NCI-H2227 treated with DMSO at 0.1 percent for 48 hours (cell line): ENCODE results near the gene SHISAL1.
"Not testable (repeated sequence)": the region's sequence is repeated elsewhere in the genome, so short reads cannot be mapped to it uniquely, and the experiment has no call there.

Source experiments
- DNase-seq: peaks from one replicate; lab custom pipeline; 2025; lab: John Stamatoyannopoulos, UW

The SHISAL1 gene

DNA sequence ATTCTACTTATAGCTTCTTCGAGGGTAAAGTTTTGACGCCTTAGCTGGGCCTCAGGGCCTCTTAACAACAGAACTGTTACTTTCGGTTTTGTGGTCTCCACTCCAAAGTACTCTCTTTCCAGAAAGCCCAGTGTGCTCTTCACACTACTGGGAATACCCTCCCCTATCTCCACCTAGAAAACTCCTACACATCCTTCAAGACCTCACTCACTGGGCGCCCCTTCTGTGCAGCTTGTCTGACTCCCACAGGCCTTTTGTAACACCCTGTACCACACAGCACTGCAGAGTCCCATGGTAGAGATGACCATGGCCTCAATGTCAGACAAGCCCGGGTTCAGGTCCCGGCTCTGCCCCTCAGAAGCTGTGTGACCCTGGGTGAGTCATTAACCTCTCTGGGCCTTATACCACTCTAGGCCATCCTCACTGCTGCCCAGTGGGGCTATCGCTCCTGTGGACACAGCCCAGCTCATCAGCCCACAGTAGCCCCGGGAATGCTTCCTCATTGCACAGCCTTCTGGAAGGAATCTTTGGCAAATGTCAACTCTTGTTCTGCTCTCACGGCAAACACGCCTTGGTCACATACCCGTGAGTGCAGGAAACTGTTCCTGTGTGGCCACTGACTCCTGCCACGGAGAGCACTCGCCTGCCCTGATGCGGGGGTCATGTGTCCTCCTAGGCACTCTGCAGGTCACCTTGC lies 51.4 kb downstream of the SHISAL1 start:
- no peak for DNase-seq

DNA sequence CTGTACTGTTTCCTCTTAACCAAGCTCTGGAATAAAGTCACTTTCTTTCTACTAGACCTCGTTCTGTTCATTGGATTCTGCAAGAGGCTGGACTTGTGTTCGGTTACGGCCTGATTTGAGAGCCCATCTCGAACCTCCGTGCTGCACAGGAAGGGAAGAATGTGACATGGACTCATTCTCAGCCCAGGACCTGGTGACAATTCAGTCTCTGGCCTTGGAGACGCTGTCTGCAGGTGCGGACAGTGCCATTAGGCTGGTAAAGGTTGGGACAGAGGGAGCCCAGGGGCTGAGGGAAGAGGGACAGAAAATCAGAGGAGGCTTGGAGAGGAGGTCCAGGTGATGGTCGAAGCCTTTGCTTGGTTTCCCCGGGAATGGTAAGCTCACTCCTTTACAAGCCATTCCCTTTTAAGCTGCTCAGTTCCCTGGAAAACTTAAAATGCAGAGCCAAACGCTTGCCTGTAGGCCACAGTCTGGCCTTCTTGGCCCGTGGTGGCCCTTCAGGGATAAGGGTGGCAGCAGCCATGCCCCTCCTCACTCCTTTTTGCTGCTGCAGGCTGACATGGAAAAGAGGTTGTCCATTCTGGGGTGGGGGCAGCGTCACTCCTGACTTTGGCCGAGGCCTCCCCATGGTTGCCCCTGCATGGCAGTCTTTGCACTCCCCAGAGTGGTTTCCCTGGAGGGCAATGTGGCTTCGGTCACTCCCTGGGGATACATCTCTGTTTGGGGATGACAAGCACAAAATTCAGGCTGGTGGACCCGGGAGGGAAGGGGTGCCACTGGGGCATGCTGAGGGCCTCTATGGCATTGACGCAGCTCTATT lies 52.3 kb downstream of the SHISAL1 start:
- no peak for DNase-seq

DNA sequence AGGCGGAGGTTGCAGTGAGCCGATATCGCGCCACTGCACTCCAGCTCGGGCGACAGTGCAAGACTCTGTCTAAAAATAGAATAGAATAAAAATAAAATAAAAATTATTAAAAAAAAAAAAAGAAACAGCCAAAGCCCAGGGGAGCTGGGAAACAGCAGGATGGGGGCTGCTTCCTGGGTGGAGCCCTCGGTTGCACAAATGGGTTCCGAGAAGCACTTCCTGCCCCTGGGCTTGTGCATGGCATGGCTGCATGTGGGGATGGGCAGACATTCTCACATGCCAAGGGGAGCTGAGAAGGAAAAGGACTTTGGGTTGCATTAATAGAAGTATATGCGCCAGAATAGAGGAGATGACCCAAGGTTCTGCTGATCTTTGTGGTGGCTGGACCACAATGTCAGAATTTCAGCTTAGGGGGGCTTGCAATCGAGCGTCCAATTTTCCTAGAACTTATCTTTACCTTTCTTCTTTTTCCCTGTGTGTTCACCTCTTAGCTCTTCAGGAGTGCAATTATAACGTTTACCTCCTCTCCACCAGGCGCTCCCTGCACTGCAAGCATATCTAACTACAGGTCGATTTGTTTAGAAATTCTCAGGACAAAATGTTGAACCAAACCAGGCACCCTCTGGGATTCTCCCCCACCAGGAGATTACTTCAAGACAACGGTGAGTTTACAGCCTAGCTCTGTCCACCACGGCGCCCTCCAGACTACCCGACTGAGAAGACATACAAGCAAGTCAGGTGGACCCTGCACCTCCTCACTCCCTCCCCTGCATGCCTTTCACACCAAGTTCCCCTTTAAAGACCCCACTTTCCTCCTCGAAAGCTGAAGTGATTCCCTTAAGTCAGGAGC lies 53.2 kb downstream of the SHISAL1 start:
- no peak for DNase-seq

DNA sequence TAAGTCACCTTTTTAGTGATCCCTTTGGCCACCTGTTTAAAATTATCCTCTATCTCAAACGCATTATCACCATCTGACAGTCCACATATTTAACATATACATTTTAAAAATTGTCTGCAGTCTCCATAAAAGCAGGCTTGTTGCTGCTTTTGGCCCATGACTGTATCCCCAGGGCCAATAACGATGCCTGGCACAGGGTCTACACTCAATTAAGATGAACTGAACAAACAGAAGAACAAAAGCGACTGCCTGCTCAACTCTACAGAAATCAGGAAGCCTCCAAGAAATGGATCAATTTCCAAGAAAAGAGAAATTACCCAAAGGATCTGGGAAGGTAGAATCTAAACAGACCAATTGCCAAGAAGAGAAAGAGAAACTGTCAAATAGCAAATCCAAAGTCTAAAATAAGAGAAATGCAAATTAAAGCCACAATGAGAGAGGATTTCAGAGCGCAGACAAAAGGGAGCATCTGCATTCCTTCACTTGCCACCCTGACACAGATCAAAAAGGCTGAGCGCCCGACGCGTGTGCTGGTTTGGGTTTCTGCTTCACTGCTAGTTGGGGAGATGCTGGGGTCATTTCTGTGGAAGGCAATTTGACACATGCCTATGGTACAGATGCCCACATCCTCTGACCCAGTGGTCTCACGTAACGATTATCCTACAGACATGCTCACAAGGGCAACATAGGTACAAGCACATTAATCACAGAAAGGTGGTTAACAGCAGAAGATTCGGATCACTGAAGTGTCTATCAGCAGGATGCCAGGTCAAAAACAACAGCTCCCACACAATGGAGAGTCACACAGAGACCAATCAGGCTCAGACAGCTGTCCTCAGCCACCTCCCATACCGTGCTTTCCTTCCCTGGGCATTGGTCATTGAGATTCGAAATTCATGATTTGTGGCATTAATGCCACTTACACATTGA lies 55.9 kb downstream of the SHISAL1 start:
- no peak for DNase-seq

DNA sequence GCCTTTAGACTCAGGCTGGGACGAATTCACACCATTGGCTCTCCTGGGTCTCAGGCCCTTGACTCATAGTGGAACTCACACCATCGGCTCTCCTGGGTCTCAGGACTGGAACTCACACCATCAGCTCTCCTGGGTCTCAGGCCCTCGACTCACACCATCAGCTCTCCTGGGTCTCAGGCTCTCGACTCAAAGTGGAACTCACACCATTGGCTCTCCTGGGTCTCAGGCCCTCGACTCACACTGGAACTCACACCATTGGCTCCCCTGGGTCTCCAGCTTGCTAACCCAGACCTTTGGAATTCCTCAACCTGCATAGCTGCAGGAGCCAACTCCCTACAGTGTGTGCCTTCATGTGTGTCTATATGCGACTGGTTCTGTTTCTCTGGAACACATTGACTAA lies 56.7 kb downstream of the SHISAL1 start:
- no peak for DNase-seq

DNA sequence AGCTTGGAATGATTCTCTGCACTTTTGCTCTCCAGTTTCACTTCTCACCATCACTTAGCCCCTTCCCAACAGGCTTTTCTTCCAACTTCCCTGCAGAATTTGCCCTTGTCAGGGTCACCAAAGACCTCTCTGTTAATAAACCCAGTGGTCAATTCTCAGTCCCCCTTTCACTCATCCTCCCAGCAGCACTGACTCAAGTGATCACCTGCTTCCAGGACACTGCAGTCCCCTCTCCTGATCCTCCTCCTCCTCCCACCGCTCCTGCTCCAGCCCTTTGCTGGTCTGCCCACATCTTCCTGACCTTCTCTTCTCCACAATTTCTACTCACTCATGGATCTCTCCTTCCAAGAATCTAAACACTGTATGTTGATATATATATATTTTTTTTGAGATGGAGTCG lies 57.9 kb downstream of the SHISAL1 start:
- no peak for DNase-seq

DNA sequence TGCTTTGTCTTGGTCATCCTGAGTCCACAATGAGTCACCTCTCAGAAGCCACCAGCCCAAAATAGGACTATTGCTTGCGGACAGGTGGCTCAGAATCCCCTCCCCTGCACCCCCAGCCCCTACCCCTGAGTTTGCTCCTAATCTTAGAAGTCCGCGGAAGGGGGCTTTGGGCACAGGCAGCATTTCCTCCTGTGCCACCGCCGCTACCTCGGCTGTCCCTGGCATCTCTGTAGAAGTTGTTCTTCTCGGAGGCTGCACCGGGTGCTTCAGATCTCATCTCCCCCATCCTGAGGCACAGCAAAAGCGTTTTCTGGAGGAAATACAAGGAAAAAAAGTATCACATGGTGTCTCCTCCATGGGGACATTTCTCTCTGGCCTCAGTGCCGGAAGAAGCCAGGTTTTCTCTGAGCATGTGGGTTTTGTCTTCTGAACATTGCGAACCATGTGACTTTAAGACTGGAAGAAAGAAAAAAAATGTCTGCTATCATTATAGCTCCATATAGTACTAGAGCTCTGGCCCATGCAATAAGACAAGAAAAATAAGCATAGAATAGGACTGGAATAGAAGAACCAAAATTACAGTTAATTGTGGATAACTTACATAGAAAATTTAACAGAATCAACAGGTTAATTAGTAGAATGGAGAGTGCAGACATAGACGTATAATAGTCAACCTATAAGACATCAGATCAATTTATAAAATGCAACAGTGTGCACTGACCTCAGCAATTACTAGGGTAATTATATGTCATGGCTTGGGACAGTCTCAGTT lies 63.2 kb downstream of the SHISAL1 start:
- no peak for DNase-seq

DNA sequence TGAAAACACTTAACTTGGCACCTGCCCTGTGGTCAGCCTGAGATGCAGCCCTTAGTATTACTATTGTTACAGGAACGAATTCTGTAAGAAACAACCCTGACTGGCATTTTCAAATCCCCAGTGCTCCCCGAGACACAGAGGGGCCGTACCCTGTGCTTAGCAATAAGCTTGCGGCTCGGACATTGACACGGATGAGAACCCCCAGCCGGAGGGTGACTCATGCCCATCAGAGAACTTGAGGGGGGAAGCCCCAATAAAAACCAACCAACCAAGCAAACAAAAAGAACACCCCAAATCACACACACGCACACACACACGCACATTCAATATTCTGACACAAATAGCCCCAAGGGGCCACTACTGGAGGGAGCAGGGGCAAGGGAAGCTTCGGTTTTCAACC lies 63.8 kb downstream of the SHISAL1 start:
- no peak for DNase-seq

DNA sequence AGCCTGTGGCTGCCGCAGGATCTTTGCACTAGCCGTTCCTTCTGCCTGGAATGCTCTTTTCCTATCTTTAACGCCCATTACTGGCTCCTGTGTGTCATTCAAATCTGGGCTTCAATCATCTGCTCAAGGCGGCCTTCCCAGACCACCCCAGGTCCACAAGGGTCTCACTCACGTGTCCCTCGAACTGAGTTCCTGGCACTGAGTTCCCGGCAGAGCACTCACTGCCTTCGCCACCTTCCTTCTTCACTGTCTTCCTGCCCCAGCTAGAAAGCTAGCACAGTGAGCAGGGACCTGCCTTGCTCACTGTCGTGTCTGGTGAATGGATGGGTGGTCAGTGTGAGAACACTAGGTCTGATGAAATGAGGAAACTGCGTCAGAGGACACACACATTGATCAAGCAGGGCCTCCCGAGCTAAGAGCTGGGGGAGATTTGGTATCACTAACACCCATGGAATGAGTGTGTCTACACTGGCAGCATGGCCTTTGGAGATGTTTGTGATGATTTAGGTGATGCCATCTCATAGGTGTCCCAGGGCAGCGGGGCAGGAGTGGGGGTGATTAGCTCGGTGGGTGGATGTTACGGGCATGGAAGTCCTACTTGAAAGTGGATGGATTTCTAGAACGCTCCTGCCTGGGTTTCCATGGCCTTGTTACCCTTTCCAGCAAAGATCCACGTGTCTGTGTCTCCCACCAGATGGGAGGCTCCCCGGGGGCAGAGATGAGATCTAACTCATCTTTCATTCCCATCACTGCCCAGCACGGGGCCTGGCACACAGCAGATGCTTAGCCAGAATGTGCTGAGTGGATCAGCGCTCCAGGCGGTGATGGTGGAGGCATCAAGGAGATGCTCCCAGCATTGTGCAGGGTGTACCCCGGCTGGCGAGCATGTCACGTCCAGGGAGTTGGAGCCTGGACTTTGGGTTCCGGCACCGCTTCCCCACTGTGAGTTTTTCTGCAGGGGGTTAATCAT lies 64.5 kb downstream of the SHISAL1 start:
- DNase-seq, result no peak

DNA sequence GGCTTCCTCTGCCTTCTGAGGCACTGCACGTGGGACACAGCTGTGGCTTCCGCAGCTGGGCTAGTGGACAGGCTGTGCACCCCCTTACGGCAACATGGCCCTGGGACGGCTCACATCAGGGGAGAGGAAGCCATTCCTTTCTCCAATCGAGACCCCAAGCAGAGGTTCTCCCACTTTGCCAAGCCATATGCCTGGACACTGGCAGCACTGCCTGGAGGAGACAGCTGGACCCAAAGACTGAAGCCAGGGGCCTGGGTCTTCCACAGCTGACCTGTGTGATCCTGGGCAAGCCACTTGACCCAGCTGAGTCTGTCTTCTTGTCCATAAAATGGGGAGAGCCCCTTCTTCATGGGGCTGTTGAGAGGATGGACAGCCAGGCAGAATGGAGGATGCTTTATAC lies 65.4 kb downstream of the SHISAL1 start:
- DNase-seq, result no peak

DNA sequence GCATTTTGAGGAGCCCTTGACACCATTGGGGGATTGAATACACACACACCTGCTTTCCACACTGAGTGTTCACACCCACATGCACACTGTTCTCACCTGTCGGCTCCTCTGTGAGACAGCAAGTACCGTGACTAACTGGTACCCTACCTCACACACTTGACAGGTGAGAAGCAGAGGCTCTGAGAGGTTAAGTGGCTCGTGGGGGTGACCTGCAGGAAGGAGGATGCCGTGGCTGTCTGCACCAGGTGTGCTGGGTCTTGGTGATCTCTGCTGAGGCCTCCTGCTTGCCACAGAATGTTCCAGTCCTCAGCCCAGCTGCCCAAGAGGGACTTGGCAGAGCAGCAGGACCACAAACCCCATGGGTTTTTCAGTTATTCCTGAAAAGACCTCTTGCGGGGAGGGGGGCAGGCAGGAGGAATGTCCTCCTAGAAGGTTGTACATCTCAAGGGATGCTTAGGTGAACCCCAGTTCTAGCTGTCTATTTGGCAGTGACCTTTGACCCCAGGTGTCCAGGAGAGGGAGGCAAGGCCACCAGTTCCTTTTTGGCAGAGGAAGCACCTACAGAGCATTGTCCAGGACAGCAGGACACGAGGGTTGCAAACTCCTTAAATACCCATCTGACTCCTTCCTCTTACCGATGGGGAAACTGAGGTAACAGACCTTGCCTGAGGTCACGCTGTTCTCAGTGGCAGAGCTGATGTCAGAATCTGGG lies 66.0 kb downstream of the SHISAL1 start:
- no peak for DNase-seq

DNA sequence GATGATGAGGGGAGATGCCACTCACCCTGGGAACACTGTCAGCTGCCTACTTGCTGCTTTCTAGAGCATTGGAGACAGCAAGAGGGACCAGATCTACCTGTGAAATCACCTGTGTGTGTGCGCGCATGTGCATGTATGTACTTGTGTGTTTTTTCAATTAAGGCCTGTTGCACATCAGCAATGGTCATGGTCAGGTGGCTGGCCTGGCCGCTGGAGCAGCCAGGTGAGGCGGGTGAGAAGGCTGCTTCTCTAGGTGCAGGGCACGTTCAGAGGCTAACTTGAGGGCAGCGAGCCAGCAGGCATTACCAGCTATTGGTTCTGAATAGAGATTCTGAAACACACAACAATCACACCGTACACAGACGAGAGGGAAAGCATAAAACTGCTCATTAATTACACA lies 66.9 kb downstream of the SHISAL1 start:
- no peak for DNase-seq

DNA sequence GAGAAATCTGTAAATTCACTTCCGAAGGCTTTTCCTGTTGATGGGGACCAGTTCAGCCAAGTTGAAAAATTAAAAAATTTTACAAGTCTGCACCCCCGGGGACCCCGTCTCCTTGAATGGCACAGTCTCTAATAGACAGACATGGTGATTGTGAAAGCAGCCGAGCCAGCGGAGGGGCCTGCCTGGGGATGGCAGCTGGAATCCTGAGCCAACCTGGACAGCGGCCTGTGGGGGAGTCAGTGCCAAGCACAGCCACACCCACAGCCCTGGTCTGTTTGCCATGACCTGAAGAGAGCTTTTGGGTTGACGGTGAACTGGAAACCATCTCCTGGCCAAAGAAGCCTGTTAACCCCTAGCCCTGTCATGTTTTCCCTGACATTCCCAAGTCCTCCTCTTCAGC lies 67.3 kb downstream of the SHISAL1 start:
- no peak for DNase-seq

DNA sequence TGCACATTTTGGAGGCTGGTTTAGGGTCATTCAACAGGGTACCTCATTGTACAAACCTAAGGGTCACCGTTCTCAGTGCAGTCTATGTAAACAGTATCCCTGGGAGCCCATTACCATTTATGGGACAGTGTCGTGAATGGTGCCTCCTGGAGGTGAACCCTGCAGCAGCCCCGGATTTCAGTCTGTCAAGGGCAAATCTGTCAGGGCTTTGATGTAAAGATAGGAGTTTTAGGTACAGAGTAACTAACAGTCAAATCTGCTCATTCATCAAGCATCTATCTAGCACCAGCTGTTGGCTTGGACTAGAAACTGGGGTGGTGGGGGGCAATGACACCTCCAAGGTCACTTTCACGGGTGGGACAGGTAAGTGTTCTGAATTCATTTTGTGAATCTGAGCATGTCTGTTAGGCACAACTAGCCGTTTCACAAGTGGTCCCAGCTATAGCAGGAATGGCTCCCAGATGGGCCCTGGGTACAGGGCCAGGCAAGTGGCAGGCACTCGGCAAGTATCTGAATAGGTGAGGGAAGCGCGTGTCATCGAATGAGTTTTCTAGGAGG lies 68.4 kb downstream of the SHISAL1 start:
- no peak for DNase-seq

DNA sequence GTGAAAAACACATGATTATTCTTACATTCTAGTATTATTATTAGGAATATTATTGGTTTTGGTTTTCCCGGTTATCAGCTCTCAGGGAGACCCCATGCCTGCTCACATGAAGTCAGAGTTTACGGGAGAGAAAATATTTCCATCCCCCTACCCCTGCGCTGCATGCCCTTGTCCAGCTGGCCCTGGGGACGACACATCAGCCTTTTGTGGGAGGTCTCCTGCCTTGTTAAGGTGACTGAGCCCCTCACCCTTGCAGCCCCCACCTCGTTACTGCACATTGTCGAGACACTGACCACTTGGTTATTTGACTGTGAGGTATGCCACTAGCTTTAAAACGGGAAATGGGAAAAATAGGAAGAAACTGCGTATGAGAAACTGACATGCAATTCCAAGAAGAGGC lies 69.0 kb downstream of the SHISAL1 start:
- DNase-seq, result no peak

DNA sequence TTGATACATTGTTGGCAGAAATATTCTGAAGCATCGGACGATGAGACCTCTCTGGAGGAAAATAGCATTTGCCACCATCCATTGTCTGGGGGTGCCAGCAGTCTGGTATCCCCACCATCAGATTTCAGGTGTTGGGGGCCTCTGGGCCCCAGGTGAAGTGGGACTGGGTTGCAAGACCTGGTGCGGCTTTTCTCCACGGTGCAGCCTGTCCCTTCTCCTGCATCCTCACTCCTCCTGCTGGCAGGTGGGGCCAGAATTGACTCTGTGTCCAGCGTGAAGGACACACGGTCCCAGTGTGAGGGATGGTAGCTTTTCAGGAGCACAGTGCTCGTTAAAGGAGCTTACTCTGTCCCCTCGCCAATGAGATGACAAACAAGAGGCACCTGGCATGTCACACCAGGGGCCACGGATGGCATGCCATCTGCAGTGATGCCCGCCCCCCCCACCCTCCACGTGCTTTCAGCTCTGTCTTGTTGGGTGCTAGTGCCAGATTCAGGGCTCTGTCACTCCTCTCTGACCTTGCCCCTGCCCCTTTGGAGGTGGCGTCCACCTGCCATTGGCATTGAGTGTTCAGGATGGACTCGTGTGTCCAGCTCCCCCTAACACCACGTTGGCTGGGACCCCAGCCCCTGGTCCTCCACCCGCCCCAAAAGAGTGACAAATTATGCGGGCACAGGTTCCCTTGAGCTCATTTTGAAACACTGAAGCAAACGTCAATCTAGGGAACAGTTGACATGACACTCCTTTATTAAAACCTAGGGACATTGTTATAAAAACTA lies 69.6 kb downstream of the SHISAL1 start:
- DNase-seq, result no peak

DNA sequence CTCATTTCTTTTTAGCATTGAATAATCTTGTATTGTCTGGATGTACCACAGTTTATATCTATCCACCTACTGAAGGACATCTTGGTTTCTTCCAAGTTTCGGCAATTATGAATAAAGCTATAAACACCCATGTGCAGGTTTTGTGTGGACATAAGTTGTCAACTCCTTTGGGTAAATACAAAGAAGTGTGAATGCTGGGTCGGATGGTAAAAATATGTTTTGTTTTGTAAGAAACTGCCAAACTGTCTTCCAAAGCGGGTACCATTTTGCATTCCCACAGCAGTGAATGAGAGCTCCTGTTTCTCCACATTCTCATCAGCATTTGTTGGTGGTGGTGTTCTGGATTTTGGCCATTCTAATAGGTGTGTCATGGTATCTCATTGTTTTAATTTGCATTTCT lies 71.6 kb downstream of the SHISAL1 start:
- not testable (repeated sequence) for DNase-seq

DNA sequence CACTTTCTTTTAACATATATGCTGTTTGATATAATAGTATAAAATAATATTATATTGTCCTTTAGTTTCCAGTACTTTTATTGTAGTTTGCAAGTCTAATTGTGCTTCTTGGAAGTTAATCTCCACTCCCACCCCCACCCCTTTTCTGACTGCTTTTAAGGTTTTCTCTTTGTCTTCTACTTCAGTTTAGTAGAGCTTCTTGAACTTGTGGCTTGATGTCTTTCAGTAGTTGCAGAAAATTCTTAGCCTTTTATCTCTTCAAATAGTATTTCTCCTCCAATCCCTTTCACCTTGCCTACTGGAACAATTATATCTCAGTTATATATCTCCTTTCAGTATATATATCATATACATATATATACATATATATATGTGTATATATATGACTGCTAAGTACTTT lies 75.5 kb downstream of the SHISAL1 start:
- DNase-seq, result no peak
